A673 (cell line): ENCODE data around the gene GPR62.

Experiments
- EZH2 ChIP-seq: fragments of 200-600 bp; sonication (generic); IDR thresholded peaks from 2 replicates; pipeline ENCODE4 v1.6.1; 2017; ENCODE audit warnings: borderline replicate concordance, low read depth, mild to moderate bottlenecking, mixed read lengths, antibody characterized with exemption, low read length; ENCODE audit not compliant: poor library complexity, severe bottlenecking
- TF ChIP-seq, protein P1 (sequence below): fragments of 300-800, 200-600 bp; sonication (generic); conservative IDR thresholded peaks from 2 replicates; pipeline ENCODE4 v1.5.1; 2017; ENCODE audit warnings: low read depth, mild to moderate bottlenecking, antibody characterized with exemption, low read length, moderate library complexity, mixed read lengths

DNA sequence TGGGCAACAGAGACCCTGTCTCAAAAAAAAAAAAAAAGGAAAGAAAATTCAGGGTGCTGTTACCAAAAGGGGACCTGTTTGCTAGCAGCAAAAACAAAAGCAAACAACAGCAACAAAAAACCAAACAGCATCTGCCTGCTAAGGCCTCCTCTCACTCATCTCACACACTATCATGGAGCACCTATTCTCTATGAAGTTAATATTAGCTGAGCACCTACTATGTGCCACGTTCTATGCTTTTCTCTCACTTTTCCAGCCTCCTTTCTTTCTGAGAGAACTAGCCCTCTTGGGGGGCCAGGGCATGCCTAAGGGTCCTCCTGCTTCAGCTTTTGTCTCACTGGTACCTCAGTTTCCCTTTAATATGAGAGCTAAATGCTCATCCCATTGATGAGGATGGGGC, 468 bp upstream of the GPR62 start:
- TF ChIP-seq, protein P1, sequence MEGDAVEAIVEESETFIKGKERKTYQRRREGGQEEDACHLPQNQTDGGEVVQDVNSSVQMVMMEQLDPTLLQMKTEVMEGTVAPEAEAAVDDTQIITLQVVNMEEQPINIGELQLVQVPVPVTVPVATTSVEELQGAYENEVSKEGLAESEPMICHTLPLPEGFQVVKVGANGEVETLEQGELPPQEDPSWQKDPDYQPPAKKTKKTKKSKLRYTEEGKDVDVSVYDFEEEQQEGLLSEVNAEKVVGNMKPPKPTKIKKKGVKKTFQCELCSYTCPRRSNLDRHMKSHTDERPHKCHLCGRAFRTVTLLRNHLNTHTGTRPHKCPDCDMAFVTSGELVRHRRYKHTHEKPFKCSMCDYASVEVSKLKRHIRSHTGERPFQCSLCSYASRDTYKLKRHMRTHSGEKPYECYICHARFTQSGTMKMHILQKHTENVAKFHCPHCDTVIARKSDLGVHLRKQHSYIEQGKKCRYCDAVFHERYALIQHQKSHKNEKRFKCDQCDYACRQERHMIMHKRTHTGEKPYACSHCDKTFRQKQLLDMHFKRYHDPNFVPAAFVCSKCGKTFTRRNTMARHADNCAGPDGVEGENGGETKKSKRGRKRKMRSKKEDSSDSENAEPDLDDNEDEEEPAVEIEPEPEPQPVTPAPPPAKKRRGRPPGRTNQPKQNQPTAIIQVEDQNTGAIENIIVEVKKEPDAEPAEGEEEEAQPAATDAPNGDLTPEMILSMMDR = no peak
- TF ChIP-seq EZH2 = no peak
